ENCODE results near the gene VKORC1L1. TPM values are rescaled to one million over a fixed set of nuclear protein-coding genes. Genes with fewer than 3 reads are reported as not detected.
"Not testable (repeated sequence)": the region's sequence is repeated elsewhere in the genome, so short reads cannot be mapped to it uniquely, and the experiment has no call there.

Gene VKORC1L1
- total RNA-seq, 1 experiment from 2014 or later, result 13.3 TPM

DNA sequence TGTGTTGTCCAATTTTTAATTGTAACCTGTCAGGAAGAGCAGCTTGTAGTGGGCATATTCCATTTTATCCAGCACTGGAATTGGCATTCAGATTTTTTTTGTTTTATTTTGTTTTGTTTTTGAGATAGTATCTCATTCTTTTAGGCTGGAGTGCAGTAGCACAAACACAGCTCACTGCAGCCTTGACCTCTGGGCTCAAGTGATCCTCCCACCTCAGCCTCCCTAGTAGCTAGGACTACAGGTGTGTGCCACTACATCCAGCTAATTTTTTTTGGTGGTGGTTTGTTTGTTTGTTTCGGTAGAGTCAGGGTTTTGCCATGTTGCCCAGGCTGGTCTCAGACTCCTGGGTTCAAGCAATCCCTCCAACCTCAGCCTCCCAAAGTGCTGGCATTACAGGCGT lies 64.4 kb downstream of the VKORC1L1 start:
- no peak for DNase-seq (ENCODE audit: low spot score)

DNA sequence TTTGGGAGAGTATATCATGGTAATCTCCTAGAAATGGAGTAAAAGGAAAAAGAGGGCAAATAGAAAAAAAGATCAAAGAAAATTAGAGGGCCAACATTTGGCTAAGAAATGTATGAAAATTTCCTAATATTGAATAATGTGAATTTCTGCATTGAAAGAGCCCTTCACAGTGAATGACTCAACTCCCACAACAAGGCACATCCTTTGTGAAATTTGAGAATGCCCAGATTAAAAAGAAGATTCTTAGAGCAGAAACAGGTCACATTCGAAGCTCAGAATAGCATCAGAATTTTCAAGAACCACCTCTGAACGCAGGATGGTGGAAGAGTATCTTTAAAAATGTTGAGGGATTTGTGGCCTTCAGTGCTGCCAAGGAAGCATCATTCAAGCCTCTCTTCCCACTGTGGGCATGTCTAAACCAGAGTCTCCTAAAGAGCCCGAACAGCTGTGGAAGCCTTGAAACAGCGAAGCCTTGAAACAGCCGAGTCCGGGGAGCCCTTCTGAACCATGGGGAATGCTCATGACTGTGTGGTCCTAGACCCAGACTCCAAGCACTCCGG lies 65.5 kb downstream of the VKORC1L1 start:
- no peak for DNase-seq (ENCODE audit: low spot score)

DNA sequence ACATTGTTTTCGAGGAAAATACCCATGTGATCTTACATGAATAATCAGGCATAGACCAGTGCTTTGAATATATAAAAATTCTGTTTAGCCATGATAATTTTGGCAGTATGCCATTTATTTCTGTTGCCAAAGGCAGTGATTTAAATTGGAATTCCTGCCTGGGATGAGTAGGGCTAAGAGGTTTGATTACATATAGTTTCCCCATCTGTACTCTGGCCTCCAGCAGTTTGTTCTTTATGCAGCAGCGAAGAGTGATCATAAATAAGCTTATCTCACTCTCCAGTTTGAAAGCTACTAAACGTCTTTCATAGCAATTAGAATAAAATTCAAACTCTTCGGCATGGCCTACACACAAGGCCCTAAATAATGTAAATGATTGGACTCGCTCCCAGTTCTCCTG lies 72.9 kb downstream of the VKORC1L1 start:
- not testable (repeated sequence) for DNase-seq (ENCODE audit: low spot score)

DNA sequence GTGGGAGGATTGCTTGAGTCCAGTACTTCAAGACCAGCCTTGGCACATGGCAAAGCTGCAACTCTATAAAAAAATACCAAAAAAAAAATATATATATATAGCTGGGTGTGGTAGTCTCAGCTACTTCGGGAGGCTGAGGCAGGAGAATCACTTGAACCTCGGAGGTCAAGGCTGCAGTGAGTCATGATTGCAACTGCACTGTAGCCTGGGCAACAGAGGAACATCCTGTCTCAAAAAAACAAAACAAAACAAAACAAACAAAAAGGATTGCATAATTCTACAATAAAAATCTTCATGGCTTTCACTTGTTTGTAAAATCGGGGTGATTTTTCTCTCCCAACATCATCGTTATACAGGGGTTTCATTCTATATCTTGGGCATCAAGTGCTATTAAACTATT lies 74.0 kb downstream of the VKORC1L1 start:
- no peak for DNase-seq (ENCODE audit: low spot score)

DNA sequence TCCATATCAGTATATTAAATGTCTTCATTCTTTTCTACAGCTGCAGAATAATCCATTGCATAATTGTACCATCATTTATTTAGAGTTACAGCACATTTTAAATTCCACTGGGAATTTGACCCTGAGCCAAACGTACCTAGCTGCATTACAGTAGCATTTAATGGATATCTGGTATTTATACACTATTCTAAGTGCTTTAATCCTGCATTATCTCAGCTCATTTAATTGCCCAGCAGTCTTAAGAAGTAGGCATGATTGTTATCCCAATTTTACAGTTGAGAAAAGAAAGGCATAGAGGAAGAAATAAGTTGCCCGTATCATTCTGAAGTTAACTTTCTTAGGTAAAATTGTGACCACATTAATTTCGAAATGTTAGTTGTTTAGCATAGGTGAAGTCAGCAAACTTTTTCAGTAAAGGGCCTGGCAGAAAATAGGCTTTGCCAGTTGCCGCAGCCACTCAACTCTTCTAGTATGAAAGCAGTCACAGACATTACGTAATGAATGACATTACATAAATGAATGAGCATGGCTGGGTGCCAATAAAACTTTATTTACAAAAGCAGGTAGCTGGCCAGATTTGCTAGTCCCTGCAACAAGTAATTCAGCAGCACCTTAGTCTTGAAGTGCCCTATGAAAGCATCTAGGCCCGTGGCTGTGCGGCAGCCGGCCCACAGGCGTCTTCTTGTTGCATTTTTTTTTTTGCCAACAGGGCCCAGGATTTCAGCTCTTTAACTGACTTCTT lies 79.1 kb downstream of the VKORC1L1 start:
- DNase-seq (ENCODE audit: low spot score), result peak; percentile 48

DNA sequence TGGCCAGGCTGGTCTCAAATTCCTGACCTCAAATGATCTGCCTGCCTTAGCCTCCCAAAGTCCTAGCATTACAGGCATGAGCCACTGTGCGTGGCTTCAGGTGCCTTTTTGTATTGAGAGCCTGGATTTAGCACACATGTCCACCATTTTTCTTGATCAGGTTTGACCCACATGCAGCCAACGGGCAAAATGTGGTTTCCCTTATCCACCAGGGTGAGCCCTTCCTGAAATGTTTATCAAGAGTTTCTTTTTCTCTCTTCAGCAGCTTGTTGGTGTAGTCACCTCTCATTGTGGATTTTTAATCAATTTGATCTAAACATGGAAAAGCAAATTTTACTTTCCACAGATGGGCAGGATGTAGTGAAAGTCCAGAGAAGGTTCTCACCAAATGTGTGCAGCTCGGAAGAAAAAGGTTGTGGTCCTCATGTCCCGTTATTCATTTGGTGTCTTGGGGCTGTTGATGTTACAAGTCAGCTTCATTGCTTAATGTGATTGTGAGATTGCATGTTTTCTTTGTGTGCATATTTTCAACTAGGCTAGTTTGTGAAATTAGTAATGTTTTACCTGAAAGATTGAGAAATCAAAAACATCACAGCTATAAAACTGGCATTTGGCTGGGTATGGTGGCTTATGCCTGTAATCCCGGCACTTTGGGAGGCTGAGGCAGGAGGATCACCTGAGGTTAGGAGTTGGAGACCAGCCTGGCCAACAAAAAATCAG lies 80.3 kb downstream of the VKORC1L1 start:
- DNase-seq (ENCODE audit: low spot score), result no peak

DNA sequence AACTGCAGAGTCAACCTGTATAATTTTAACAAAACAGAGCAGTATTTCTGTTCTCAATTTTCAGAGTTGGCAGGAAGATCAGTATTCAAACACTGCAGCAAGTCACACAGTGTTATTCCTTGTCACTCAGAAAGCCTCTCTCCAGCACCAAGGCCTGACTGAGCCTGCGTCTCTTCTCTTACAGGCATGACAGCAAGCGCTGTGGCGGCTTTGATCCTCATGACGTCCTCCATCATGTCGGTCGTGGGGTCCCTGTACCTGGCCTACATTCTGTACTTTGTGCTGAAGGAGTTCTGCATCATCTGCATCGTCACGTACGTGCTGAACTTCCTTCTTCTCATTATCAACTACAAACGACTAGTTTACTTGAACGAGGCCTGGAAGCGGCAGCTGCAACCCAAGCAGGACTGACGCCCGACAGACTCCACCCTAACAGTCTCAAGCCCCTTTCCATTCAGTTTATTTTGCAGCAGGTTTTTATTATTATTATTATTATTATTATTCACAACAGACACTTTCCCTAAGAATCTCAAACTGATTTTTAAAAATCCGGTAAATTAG lies 81.1 kb downstream of the VKORC1L1 start:
- DNase-seq (ENCODE audit: low spot score), result no peak

DNA sequence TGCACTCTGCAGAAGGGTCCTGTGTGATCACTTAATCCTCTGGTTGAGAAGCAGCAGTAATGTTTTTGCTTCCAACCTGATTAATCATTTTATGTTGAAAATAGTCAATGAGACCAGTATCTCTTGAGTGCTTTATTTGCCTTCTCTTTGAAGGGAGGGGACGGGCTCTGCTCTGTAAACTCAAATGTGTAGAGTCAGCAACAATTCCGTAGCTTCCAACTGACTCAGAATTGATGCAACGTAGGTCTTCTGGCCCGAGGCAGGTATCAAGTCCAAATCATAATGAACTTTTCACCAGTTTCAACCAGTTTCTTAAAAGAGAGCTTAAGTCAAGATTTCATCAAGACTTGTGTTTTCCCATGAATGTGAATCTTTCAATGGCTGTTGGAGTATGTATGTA lies 82.8 kb downstream of the VKORC1L1 start:
- DNase-seq (ENCODE audit: low spot score), result no peak

DNA sequence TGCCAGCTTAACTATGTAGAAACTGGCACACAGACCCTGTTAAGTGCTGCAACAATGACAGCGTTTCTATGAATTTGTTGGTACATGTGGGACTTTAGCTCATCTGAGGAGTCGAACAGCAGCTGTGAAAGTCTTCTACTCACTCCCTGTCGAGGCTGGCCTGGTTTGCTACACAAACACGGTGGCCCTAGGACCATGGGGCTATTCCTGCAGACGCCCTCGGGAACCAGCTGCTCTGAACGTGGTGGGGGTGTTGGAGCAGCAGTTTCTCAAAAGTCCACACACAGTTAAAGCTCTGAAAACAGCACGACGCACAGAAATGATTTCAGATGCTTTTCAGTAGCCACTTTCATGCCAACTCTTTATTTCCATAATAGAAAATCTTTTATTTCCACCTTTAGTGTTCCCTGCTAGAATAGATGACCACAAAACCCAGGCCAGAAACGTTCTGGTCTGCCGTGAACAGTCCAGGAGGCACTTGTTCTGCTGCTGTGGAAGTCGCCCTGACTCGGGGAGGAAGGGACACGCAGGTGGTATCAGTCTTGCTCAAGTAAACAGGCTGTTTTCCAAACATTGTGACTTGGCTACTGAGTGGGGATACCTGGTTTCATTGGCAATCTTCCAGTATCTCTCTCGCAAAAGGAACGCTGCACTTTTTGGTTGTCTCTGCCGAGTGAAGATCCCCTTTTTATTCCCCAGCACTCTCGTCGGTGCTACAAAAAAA lies 87.6 kb downstream of the VKORC1L1 start:
- DNase-seq (ENCODE audit: low spot score), result no peak

DNA sequence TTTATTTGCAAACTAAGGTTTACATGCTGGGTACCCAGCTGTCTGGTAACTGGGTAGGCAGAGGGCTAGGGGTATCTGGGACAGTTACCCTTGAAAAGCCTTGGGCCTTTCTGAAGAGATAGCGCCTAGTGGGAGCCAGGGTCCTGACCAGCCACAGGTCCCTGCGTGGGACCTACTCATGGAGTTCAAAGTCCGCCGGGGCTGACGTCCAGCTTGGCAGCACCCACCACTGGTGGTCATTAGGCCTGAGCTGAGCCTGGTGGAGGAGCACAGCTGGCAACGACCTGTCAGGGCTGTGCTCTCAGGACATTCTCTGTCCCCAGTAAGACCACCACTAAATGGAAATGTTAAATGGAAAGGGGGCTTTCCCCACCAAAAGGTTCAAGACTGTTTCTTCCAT lies 89.2 kb downstream of the VKORC1L1 start:
- DNase-seq (ENCODE audit: low spot score), result no peak

DNA sequence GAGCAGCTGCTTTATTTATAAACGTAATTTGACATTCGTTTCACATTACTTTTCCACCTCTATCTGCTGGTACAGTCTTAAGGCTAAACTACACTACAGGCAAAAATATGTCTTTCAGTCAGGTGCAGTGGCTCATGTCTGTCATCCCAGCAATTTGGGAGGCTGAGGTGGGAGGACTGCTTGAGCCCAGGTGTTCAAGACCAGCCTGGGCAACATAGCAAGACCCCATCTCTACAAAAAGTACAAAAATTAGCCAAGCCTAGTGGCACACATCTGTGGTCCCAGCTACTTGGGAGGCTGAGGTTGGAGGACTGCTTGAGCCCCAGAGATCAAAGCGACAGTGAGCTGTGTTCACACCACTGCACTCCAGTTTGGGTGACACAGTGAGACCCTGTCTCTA lies 91.8 kb downstream of the VKORC1L1 start:
- not testable (repeated sequence) for DNase-seq (ENCODE audit: low spot score)

DNA sequence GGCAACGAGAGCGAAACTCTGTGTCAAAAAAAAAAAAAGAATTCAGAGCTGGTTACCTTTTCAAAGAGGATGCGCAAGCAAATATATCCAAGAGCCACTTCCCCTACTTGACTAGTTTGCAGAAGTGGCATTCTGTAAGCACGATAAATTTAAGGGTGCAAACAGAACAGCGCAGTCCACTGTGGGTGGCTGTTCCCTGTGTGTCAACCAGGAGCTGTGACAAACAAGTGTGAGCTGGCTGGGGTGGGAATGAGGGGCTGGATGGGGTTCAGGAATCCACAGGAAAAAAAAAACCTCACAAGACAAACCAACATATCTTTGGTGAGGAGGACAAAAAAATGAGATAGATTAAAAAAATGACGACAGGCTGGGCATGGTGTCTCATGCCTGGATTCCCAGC lies 93.3 kb downstream of the VKORC1L1 start:
- DNase-seq (ENCODE audit: low spot score), result no peak

DNA sequence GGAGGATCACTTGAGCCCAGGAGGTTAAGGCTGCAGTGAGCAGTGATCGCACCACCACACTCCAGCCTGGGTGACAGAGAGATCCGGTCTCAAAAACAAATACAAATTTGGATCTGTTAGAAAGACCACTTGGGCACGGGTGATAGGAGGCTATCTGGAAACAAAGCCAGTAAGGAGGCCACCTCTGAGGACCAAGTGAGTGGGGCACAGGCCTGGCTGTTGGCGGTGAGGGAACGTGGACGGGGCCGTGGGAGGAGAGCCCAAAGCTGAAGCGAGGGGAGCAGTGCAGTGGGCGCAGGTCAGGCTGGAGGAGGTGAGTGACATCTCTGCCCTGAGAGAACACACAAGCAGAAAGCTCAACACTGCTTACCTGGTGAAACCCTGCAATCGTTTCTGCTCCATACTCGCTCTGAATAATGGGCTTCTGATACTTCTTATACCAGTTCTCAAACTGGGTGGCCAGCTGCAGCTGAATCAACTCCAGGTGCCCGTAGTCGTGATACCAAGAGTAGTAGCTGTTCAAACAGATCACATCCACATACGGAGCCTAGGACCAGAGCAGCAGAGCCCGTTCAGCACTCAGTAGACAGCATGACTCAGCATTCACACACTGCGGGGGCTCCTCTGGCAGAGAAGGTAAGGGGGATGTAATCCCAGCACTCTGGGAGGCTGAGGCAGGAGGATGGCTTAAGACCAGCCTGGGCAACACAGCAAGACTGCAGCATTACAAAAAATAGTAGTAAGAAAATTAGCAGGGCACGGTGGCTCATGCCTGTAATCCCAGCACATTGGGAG lies 94.7 kb downstream of the VKORC1L1 start:
- no peak for DNase-seq (ENCODE audit: low spot score)

DNA sequence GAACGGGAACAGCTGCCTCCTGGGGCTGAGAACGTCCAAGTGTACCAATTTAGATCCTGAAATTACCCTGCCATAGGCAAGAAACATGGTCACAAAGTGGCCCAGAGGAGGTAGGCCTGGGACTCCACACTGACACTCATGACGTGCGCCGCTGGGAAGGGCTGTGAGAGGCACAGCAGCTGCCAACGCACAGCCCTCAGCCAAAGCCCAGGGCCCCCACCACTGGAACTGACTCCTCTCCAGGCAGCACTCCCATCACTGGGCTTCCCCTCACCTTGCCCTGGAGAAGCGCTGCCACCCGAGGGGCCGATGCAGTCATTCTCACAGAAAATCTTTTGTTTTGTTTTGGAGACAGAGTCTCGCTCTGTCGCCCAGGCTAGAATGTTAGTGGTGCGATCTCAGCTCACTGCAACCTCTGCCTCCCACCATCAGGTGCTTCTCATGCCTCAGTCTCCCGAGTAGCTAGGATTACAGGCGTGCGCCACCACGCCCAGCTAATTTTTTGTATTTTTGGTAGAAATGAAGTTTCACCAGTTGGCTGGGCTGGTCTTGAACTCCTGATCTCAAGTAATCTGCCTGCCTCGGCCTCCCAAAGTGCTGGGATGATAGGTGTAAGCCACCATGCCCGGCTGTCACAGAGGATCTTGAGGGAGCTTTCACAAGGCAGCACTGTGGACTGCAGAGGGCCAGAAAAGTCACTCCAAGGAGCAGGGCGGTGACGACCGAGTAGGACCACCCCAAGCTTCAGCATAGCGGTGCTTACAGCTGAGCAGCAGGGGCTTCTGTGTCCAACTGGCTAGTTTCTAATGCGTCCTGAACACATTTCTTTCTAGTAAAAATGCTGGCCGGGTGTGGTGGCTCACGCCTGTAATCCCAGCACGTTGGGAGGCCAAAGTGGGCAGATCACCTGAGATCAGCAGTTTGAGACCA lies 95.6 kb downstream of the VKORC1L1 start:
- no peak for DNase-seq (ENCODE audit: low spot score)

DNA sequence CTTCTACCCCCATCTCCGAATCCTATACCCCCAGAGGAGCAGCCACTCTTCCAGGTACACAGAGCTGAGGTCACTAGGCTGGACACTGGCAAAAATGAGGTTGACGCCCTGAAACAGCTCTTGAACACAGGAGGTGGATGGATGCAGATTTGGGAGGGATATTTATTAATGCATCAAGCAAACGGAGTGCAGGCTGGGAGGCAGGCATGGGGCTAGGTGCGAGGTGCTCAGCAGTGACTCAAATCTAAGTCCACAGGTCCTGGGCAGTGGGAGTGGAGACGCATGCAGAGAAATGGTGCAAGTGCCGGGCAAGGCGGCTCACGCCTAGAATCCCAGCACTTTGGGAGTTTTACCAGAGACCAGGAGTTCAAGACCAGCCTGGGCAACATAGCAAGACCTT lies 98.1 kb downstream of the VKORC1L1 start:
- DNase-seq (ENCODE audit: low spot score), result no peak

DNA sequence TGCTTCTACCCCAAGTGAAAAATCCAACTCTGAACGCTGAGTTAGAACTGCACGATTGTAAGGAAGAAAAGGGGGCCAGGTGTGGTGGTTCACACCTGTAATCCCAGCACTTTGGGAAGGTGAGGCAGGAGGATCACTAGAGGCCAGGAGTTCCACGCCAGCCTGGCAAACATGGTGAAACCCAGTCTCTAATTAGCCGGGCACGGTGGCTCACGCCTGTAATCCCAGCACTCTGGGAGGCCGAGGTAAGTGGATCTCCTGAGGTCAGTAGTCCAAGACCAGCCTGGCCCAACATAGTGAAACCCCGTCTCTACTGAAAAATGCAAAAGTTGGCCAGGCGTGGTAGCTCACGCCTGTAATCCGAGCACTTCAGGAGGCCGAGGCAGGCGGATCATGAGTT lies 100.1 kb downstream of the VKORC1L1 start:
- DNase-seq (ENCODE audit: low spot score), result no peak

DNA sequence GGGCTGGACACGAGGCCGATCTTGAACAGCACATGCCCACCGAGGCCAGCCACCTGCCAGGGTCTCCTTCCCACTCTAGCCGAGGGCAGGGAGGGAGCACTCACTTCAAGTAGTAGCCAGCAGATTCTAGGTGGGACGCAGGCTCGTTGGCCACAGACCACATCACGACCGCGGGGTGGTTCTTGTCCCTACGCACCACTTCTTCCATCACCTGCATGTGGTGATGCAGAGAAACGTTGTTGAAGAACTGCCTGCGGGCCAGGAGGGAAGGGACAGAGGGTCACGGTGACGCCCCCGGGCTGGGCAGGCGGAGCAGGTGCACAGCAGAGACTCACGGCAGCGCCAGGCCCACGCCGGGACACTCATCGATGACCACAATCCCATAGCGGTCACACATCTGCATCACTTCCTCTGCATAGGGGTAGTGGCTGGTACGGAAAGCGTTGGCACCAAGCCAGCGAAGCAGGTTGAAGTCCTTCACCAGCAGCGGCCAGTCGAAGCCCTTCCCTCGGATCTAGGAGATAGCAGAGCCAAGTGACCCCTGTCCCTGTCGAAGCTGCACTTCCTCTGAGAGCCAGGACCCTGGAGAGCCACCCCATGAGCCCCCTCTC lies 101.4 kb downstream of the VKORC1L1 start:
- no peak for DNase-seq (ENCODE audit: low spot score)

DNA sequence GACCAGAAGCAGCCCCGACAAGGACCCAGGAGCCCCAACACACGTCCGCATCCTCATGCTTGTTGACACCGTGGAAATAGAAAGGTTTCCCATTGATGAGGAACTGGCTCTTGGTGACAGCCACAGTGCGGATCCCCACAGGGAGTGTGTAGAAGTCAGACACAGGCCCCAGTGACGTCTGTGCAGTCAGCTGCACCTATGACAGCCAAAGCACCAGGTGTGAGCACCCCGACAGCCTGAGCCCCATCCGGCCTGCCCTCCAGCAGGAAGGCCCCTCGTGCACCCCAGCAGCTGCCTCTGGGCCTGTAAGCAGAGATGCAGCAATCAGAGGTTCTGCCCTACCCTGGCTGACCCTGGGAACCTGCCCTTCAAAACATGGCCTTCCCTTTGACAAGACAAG lies 102.0 kb downstream of the VKORC1L1 start:
- DNase-seq (ENCODE audit: low spot score), result no peak

DNA sequence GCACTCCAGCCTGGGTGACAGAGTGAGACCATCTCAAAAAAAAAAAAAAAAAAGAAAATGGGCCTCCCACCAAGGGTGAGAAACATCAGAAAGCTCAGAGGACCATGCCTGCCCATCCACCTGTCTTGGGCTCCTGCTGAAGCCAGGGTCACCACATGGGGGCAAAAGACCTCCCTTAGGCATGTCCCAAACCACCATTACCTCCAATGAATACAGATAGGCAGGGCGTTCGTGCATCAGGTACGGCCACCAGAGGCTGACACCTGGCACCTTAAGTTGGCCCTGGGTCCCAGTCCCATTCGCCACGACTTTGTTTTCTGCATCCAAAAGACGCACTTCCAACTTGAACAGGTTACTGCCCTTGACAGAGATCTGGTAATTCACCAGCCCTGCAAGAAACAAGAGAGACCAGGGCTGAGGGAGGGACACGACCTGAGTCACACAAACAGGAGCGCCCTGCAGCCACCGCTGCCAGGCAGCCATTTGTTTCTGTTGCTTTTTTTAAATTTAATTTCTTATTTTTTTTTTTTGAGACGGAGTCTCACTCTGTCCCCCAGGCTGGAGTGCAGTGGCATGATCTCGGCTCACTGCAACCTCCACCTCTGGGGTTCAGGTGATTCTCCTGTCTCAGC lies 103.1 kb downstream of the VKORC1L1 start:
- DNase-seq (ENCODE audit: low spot score), result no peak
